H9 (cell line): ENCODE measurements around the gene PCDHGB4. TPM values are rescaled to one million over a fixed set of nuclear protein-coding genes. Genes with fewer than 3 reads are reported as not detected.
"Not testable (repeated sequence)": the region's sequence is repeated elsewhere in the genome, so short reads cannot be mapped to it uniquely, and the experiment has no call there.

ENCODE experiments used
- DNase-seq: peaks from one replicate; pipeline ENCODE4 v3.0.0-alpha.2; 2017
- H2AFZ ChIP-seq: one replicate; pipeline ENCODE4 v1.6.1; 2013; ENCODE audit warnings: mild to moderate bottlenecking, low read length, control low read depth, moderate library complexity
- H2AK5ac ChIP-seq: 2 replicates; pipeline ENCODE4 v1.6.1; 2013; ENCODE audit warnings: low read length, control low read depth, mixed read lengths; ENCODE audit not compliant: insufficient read length
- H2BK120ac ChIP-seq: one replicate; pipeline ENCODE4 v1.6.1; 2013; ENCODE audit warnings: low read depth, mild to moderate bottlenecking, low read length, control low read depth, inconsistent platforms; ENCODE audit not compliant: poor library complexity, severe bottlenecking
- H2BK12ac ChIP-seq: 2 replicates; pipeline ENCODE4 v1.6.1; 2013; ENCODE audit warnings: low read length, control low read depth, mixed read lengths, low read depth; ENCODE audit not compliant: insufficient read length
- H2BK15ac ChIP-seq: 2 replicates; pipeline ENCODE4 v1.6.1; 2013; ENCODE audit warnings: low read depth, low read length, control low read depth
- H2BK20ac ChIP-seq: one replicate; pipeline ENCODE4 v1.6.1; 2013; ENCODE audit warnings: low read depth, mild to moderate bottlenecking, low read length, control low read depth, inconsistent platforms; ENCODE audit not compliant: poor library complexity, severe bottlenecking
- H2BK5ac ChIP-seq: 2 replicates; pipeline ENCODE4 v1.6.1; 2013; ENCODE audit warnings: low read length, control low read depth, mixed read lengths; ENCODE audit not compliant: insufficient read length
- H3K14ac ChIP-seq: 2 replicates; pipeline ENCODE4 v1.6.1; 2013; ENCODE audit warnings: low read length, control low read depth; ENCODE audit not compliant: insufficient read depth
- H3K18ac ChIP-seq: 2 replicates; pipeline ENCODE4 v1.6.1; 2013; ENCODE audit warnings: low read depth, mild to moderate bottlenecking, mixed read lengths, low read length, control low read depth; ENCODE audit not compliant: insufficient read length
- H3K23ac ChIP-seq: 2 replicates; pipeline ENCODE4 v1.6.1; 2013; ENCODE audit warnings: low read length, control low read depth, mixed read lengths, low read depth; ENCODE audit not compliant: insufficient read length
- H3K23me2 ChIP-seq: 2 replicates; pipeline ENCODE4 v1.6.1; 2013; ENCODE audit warnings: low read depth, mild to moderate bottlenecking, mixed read lengths, low read length, control low read depth; ENCODE audit not compliant: insufficient read length, poor library complexity, severe bottlenecking
- H3K27ac ChIP-seq: 2 replicates; pipeline ENCODE4 v1.5.1; 2013; ENCODE audit warnings: low read length, control low read depth, mixed read lengths, low read depth; ENCODE audit not compliant: insufficient read length
- H3K27me3 ChIP-seq: 2 replicates; pipeline ENCODE4 v1.6.1; 2013; ENCODE audit warnings: low read length, control low read depth, inconsistent platforms; ENCODE audit not compliant: insufficient read depth
- H3K4ac ChIP-seq: 2 replicates; pipeline ENCODE4 v1.6.1; 2013; ENCODE audit warnings: low read depth, mild to moderate bottlenecking, control low read depth, inconsistent platforms, low read length, moderate library complexity
- H3K4me1 ChIP-seq: 2 replicates; pipeline ENCODE4 v1.6.1; 2013; ENCODE audit warnings: low read length, control low read depth, inconsistent platforms; ENCODE audit not compliant: insufficient read depth
- H3K4me2 ChIP-seq: 2 replicates; pipeline ENCODE4 v1.6.1; 2013; ENCODE audit warnings: low read length, control low read depth, mixed read lengths; ENCODE audit not compliant: insufficient read length, insufficient read depth
- H3K56ac ChIP-seq: 2 replicates; pipeline ENCODE4 v1.6.1; 2013; ENCODE audit warnings: low read depth, mild to moderate bottlenecking, mixed read lengths, low read length, control low read depth; ENCODE audit not compliant: insufficient read length
- H3K79me1 ChIP-seq: 2 replicates; pipeline ENCODE4 v1.6.1; 2013; ENCODE audit warnings: low read depth, mild to moderate bottlenecking, moderate library complexity, low read length, control low read depth, inconsistent platforms; ENCODE audit not compliant: insufficient read depth, poor library complexity, severe bottlenecking
- H3K79me2 ChIP-seq: 2 replicates; pipeline ENCODE4 v1.6.1; 2013; ENCODE audit warnings: low read length, control low read depth, inconsistent platforms; ENCODE audit not compliant: insufficient read depth
- H3K9ac ChIP-seq: 2 replicates; pipeline ENCODE4 v1.6.1; 2013; ENCODE audit warnings: low read length, control low read depth, mixed read lengths; ENCODE audit not compliant: insufficient read length; ENCODE audit errors: extremely low read depth
- H3K9me3 ChIP-seq: one replicate; pipeline ENCODE4 v1.6.1; 2013; ENCODE audit warnings: low read depth, low read length, inconsistent platforms; ENCODE audit not compliant: control insufficient read depth
- H3T11ph ChIP-seq: one replicate; pipeline ENCODE4 v1.6.1; 2013; ENCODE audit warnings: mild to moderate bottlenecking, low read length, control low read depth, inconsistent platforms
- H4K20me1 ChIP-seq: one replicate; pipeline ENCODE4 v1.6.1; 2013; ENCODE audit not compliant: control insufficient read depth, insufficient read length, insufficient read depth
- H4K5ac ChIP-seq: 2 replicates; pipeline ENCODE4 v1.6.1; 2013; ENCODE audit warnings: low read depth, mild to moderate bottlenecking, mixed read lengths, low read length, control low read depth; ENCODE audit not compliant: insufficient read length
- H4K8ac ChIP-seq: replicated peaks from 2 replicates; pipeline ENCODE4 v1.6.1; 2013; ENCODE audit warnings: low read length, control low read depth, mixed read lengths, low read depth; ENCODE audit not compliant: insufficient read length
- H4K91ac ChIP-seq: 2 replicates; pipeline ENCODE4 v1.6.1; 2013; ENCODE audit warnings: low read depth, mild to moderate bottlenecking, moderate library complexity, mixed read lengths, low read length, control low read depth; ENCODE audit not compliant: insufficient read length
- H3K27ac Mint-ChIP-seq, 3 experiments: 2 replicates in 2 of 3; 3 replicates in 1 of 3; pipeline ENCODE4 v1.8.0; 2020 to 2021; ENCODE audit warnings: mixed read lengths in 3 of 3, mild to moderate bottlenecking in 1 of 3, moderate library complexity in 1 of 3
- H3K27me3 Mint-ChIP-seq: 2 replicates; pipeline ENCODE4 v1.8.0; 2021; ENCODE audit warnings: low read depth, mild to moderate bottlenecking, moderate library complexity, mixed read lengths
- H3K36me3 Mint-ChIP-seq, 3 experiments: 2 replicates in 2 of 3; 3 replicates in 1 of 3; pipeline ENCODE4 v1.8.0; 2020 to 2021; ENCODE audit warnings: low read depth in 3 of 3, mixed read lengths in 3 of 3; ENCODE audit not compliant: insufficient read depth in 1 of 3
- H3K4me1 Mint-ChIP-seq, 2 experiments: 2 replicates each; pipeline ENCODE4 v1.8.0; 2020; ENCODE audit warnings: mixed read lengths in 2 of 2
- H3K4me3 Mint-ChIP-seq, 2 experiments: 2 replicates in 1 of 2; 3 replicates in 1 of 2; pipeline ENCODE4 v1.8.0; 2020 to 2021; ENCODE audit warnings: mild to moderate bottlenecking in 2 of 2, mixed read lengths in 2 of 2, moderate library complexity in 1 of 2
- H3K9me3 Mint-ChIP-seq, 2 experiments: 2 replicates in 1 of 2; 3 replicates in 1 of 2; pipeline ENCODE4 v1.8.0; 2020; ENCODE audit warnings: mild to moderate bottlenecking in 2 of 2, mixed read lengths in 2 of 2, moderate library complexity in 1 of 2
- WGBS: extraction: QIAGEN DNeasy Blood & Tissue Kit; methylation state at CpG from one replicate; pipeline ENCODE4 v1.1.7; 2013; ENCODE audit warnings: missing lambda C conversion rate, low lambda C conversion rate, mixed read lengths; ENCODE audit not compliant: insufficient read length; ENCODE audit errors: extremely low coverage; 5-methylcytosine and 5-hydroxymethylcytosine counted together
- total RNA-seq: library from RNA; stranded (reverse); gene quantifications from 2 replicates; pipeline ENCODE4 v1.2.1, GENCODE V29; 2021
- TF ChIP-seq, protein P1 (sequence below): fragments of 200-600 bp; sonication (generic); conservative IDR thresholded peaks from 3 replicates; pipeline ENCODE4 v1.8.0; 2021; ENCODE audit warnings: antibody characterized with exemption, mild to moderate bottlenecking

Gene PCDHGB4
- total RNA-seq, 1 experiment from 2014 or later, result 4.2 TPM

DNA sequence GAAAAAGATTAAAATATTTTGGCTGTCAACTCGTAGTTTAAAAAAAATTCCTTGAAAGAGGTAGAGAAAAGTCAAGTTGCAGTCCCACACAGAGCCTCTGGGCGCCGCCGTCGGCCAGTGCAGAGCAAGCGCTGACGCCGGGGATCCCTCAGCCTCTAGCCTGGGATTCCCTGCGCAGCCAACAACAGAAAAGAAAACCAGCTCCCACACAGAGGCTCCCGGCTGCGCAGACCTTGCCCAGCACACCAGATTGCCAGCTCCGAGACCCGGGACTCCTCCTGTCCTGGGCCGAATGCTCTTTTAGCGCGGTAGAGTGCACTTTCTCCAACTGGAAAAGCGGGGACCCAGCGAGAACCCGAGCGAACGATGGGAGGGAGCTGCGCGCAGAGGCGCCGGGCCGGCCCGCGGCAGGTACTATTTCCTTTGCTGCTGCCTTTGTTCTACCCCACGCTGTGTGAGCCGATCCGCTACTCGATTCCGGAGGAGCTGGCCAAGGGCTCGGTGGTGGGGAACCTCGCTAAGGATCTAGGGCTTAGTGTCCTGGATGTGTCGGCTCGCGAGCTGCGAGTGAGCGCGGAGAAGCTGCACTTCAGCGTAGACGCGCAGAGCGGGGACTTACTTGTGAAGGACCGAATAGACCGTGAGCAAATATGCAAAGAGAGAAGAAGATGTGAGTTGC, 30.1 kb downstream of the PCDHGB4 start, which contains the start of gene PCDHGB7:
Gene PCDHGB7, plus strand, starts transcription at position 184 of the 679 bp plus-strand sequence. Its CDS starts 183 bp downstream, at position 367.
- H3K4me3 Mint-ChIP-seq, result peak within 1 kb of the TSS; percentile 79 to 86
- H4K5ac ChIP-seq, H3K56ac ChIP-seq, H3K27me3 ChIP-seq, H2BK12ac ChIP-seq, H3K23ac ChIP-seq, H3K79me2 ChIP-seq, H3T11ph ChIP-seq, H2BK20ac ChIP-seq, H3K4ac ChIP-seq, H2BK5ac ChIP-seq, H2BK15ac ChIP-seq, H3K79me1 ChIP-seq, H3K14ac ChIP-seq, H2AFZ ChIP-seq, H3K27ac ChIP-seq, H2AK5ac ChIP-seq, H2BK120ac ChIP-seq, H4K91ac ChIP-seq, H3K4me1 ChIP-seq, H4K20me1 ChIP-seq, H4K8ac ChIP-seq, H3K23me2 ChIP-seq: not testable (repeated sequence)
- peak within 1 kb of the TSS; percentile 60 for H3K18ac ChIP-seq
- peaks cover 20% of the 10 kb centered on the region for H3K27me3 Mint-ChIP-seq
- H3K4me2 ChIP-seq, result peak within 1 kb of the TSS; percentile 84
- peak within 1 kb of the TSS in 1 of 3 experiments; percentile 55; a peak in 1 of 7 replicates for H3K27ac Mint-ChIP-seq
- peaks cover 9 to 17% of the 10 kb centered on the region in 2 experiments for H3K4me1 Mint-ChIP-seq
- H3K9ac ChIP-seq, result peak within 1 kb of the TSS; percentile 58
- no CpG with 5 or more reads among the region's 47 CpGs for WGBS
- TF ChIP-seq, protein P1, sequence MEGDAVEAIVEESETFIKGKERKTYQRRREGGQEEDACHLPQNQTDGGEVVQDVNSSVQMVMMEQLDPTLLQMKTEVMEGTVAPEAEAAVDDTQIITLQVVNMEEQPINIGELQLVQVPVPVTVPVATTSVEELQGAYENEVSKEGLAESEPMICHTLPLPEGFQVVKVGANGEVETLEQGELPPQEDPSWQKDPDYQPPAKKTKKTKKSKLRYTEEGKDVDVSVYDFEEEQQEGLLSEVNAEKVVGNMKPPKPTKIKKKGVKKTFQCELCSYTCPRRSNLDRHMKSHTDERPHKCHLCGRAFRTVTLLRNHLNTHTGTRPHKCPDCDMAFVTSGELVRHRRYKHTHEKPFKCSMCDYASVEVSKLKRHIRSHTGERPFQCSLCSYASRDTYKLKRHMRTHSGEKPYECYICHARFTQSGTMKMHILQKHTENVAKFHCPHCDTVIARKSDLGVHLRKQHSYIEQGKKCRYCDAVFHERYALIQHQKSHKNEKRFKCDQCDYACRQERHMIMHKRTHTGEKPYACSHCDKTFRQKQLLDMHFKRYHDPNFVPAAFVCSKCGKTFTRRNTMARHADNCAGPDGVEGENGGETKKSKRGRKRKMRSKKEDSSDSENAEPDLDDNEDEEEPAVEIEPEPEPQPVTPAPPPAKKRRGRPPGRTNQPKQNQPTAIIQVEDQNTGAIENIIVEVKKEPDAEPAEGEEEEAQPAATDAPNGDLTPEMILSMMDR, result peak; percentile 87
- H3K9me3 ChIP-seq, result peaks cover 13% of the 10 kb centered on the region
- H3K9me3 Mint-ChIP-seq, result peaks cover 66 to 77% of the 10 kb centered on the region in 2 experiments
- peak; percentile 85 for DNase-seq
- peaks cover 58 to 84% (median 62%) of the 10 kb centered on the region in 3 experiments for H3K36me3 Mint-ChIP-seq
